SK-N-SH (cell line): ENCODE measurements around the gene TGFB3. TPM values are rescaled to one million over a fixed set of nuclear protein-coding genes. Genes with fewer than 3 reads are reported as not detected.

ENCODE experiments used
- CTCF ChIA-PET: fragments of 300-600, 350-600 bp; formaldehyde crosslinking; extraction: SDS; loops from one replicate; lab custom pipeline; 2021; lab: Yijun Ruan, JAX
- POLR2A ChIA-PET: fragments of 350-600 bp; sonication (Branson Sonifier 250); formaldehyde crosslinking; extraction: SDS; loops from one replicate; lab custom pipeline; 2020; ENCODE audit warnings: antibody characterized with exemption, inconsistent platforms; lab: Yijun Ruan, JAX
- DNase-seq: peaks from one replicate; pipeline ENCODE4 v3.0.0; 2012
- H2AFZ ChIP-seq: fragments of 200-600 bp; sonication (generic); 2 replicates; pipeline ENCODE4 v1.8.1; 2016; ENCODE audit warnings: antibody characterized with exemption, mild to moderate bottlenecking, low read depth
- H3F3A ChIP-seq: fragments of 200-600 bp; sonication (generic); replicated peaks from 2 replicates; pipeline ENCODE3; 2016; ENCODE audit warnings: antibody characterized with exemption, mild to moderate bottlenecking; ENCODE audit not compliant: insufficient read depth
- H3K27ac ChIP-seq, 2 experiments: fragments of 200-500 bp in 1 of 2; fragments of 200-600 bp in 1 of 2; sonication (Bioruptor generic) in 1 of 2; sonication (generic), shearing (Covaris generic) in 1 of 2; 2 replicates each; pipeline versions ENCODE4 v1.5.1 to v1.6.1; 2014 to 2016; ENCODE audit warnings: low read depth in 2 of 2, inconsistent platforms in 1 of 2, low read length in 1 of 2, mild to moderate bottlenecking in 1 of 2, mixed read lengths in 1 of 2
- H3K27me3 ChIP-seq: fragments of 200-600 bp; sonication (generic), shearing (Covaris generic); 2 replicates; pipeline ENCODE4 v1.6.1; 2016; ENCODE audit warnings: mixed run types; ENCODE audit not compliant: insufficient read depth
- H3K36me3 ChIP-seq, 2 experiments: fragments of 200-500 bp in 1 of 2; fragments of 200-600 bp in 1 of 2; sonication (Bioruptor generic) in 1 of 2; sonication (generic) in 1 of 2; replicated peaks in 1 of 2; 2 replicates each; pipeline versions ENCODE3 to v1.5.1; 2014 to 2016; ENCODE audit warnings: low read length in 1 of 2, mild to moderate bottlenecking in 1 of 2; ENCODE audit not compliant: insufficient read depth in 2 of 2, control insufficient read depth in 1 of 2
- H3K4me1 ChIP-seq, 2 experiments: fragments of 200-500 bp in 1 of 2; fragments of 200-600 bp in 1 of 2; sonication (Bioruptor generic) in 1 of 2; sonication (generic), shearing (Covaris generic) in 1 of 2; 2 replicates each; pipeline versions ENCODE4 v1.5.1 to v1.6.1; 2014 to 2016; ENCODE audit warnings: low read depth in 1 of 2, low read length in 1 of 2, mixed run types in 1 of 2; ENCODE audit not compliant: insufficient read depth in 2 of 2, control insufficient read depth in 1 of 2
- H3K4me2 ChIP-seq: fragments of 200-600 bp; sonication (generic), shearing (Covaris generic); 2 replicates; pipeline ENCODE4 v1.6.1; 2017; ENCODE audit warnings: mixed run types
- H3K4me3 ChIP-seq, 2 experiments: fragments of 200-500 bp in 1 of 2; fragments of 200-600 bp in 1 of 2; sonication (Bioruptor generic) in 1 of 2; sonication (generic), shearing (Covaris generic) in 1 of 2; 2 replicates each; pipeline versions ENCODE4 v1.5.1 to v1.8.1; 2014 to 2016; ENCODE audit warnings: low read depth in 2 of 2, inconsistent platforms in 1 of 2, low read length in 1 of 2, mild to moderate bottlenecking in 1 of 2, mixed read lengths in 1 of 2, moderate library complexity in 1 of 2
- H3K79me2 ChIP-seq: fragments of 200-600 bp; sonication (generic); 2 replicates; pipeline ENCODE4 v1.8.1; 2017; ENCODE audit warnings: mild to moderate bottlenecking; ENCODE audit not compliant: insufficient read depth
- H3K9ac ChIP-seq: fragments of 200-600 bp; sonication (generic); 2 replicates; pipeline ENCODE4 v1.6.1; 2017; ENCODE audit warnings: mixed run types
- H3K9me2 ChIP-seq: fragments of 200-600 bp; sonication (generic); 2 replicates; pipeline ENCODE4 v1.6.1; 2017; ENCODE audit warnings: mixed run types
- H3K9me3 ChIP-seq: fragments of 200-600 bp; sonication (generic); 2 replicates; pipeline ENCODE4 v1.6.1; 2017; ENCODE audit warnings: mixed run types, mild to moderate bottlenecking, moderate library complexity
- H4K20me1 ChIP-seq: fragments of 200-600 bp; sonication (generic); 2 replicates; pipeline ENCODE4 v1.6.1; 2017; ENCODE audit warnings: mild to moderate bottlenecking, mixed run types; ENCODE audit not compliant: insufficient read depth
- FOSL2 ChIP-seq: IDR thresholded peaks from 2 replicates; pipeline ENCODE4 v1.4.0; 2012; ENCODE audit warnings: low read depth, mild to moderate bottlenecking, moderate library complexity, borderline replicate concordance
- GABPA ChIP-seq: IDR thresholded peaks from 2 replicates; pipeline ENCODE4 v1.4.0; 2012; ENCODE audit warnings: low read depth, mild to moderate bottlenecking
- JUND ChIP-seq: IDR thresholded peaks from 2 replicates; pipeline ENCODE4 v1.4.0; 2012
- RAD21 ChIP-seq: IDR thresholded peaks from 2 replicates; pipeline ENCODE4 v1.6.1; 2012; ENCODE audit warnings: mild to moderate bottlenecking, low read length
- RCOR1 ChIP-seq: fragments of 150-350 bp; IDR thresholded peaks from 2 replicates; pipeline ENCODE4 v1.6.1; 2017; ENCODE audit warnings: antibody characterized with exemption, low read length
- SIN3A ChIP-seq: IDR thresholded peaks from 2 replicates; pipeline ENCODE4 v1.6.1; 2012; ENCODE audit warnings: low read depth, mild to moderate bottlenecking, low read length, moderate library complexity, borderline replicate concordance
- TAF1 ChIP-seq: IDR thresholded peaks from 2 replicates; pipeline ENCODE4 v1.6.1; 2012; ENCODE audit warnings: low read depth, mild to moderate bottlenecking, low read length, moderate library complexity, borderline replicate concordance
- TEAD4 ChIP-seq: IDR thresholded peaks from 2 replicates; pipeline ENCODE4 v1.4.0; 2012; ENCODE audit warnings: mild to moderate bottlenecking, borderline replicate concordance; ENCODE audit not compliant: insufficient read depth
- WGBS: methylation state at CpG from one replicate; pipeline ENCODE4 v1.1.6; 2017; ENCODE audit warnings: low lambda C conversion rate; 5-methylcytosine and 5-hydroxymethylcytosine counted together
- polyA plus RNA-seq, 3 experiments: library from polyadenylated mRNA; depleted of rRNA; stranded (reverse); fragments of >200 nt; gene quantifications; 2 replicates each; pipeline ENCODE4 v1.2.3, GENCODE V29; 2012
- TF ChIP-seq, protein P1 (sequence below): IDR thresholded peaks from 2 replicates; pipeline ENCODE4 v1.6.1; 2012; ENCODE audit warnings: mild to moderate bottlenecking, low read depth, low read length, moderate library complexity
- TF ChIP-seq, protein P2 (sequence below): fragments of 200-600 bp; sonication (generic); IDR thresholded peaks from 2 replicates; pipeline ENCODE4 v1.6.1; 2017; ENCODE audit warnings: antibody characterized with exemption, mild to moderate bottlenecking, moderate library complexity
- TF ChIP-seq, protein P3 (sequence below): IDR thresholded peaks from 2 replicates; pipeline ENCODE4 v1.4.0; 2012; ENCODE audit warnings: low read depth, borderline replicate concordance

Gene TGFB3
- polyA plus RNA-seq, 1 of the 3 experiments (the other 2 are of a cell fraction) = 7.6 TPM

DNA sequence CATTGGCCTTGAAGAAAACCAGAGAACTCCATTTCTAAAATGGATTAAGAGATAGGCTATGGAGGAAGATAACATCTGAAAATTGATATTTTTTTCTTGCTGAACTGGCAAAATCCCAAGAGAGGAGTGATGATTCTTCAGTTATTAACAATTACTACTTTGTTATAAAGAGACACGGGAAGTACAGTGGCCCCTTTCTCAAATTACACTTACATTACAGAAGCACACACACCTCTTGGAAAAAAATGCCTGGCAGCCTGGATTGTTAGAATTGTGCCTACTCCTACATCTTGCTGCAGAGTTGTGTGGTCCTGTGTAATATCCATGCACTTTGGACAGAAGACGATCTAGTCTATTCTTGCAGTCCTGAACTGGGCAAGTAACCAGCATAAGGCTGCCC is 71.7 kb downstream of the TGFB3 start (continued):
- TF ChIP-seq, protein P1, sequence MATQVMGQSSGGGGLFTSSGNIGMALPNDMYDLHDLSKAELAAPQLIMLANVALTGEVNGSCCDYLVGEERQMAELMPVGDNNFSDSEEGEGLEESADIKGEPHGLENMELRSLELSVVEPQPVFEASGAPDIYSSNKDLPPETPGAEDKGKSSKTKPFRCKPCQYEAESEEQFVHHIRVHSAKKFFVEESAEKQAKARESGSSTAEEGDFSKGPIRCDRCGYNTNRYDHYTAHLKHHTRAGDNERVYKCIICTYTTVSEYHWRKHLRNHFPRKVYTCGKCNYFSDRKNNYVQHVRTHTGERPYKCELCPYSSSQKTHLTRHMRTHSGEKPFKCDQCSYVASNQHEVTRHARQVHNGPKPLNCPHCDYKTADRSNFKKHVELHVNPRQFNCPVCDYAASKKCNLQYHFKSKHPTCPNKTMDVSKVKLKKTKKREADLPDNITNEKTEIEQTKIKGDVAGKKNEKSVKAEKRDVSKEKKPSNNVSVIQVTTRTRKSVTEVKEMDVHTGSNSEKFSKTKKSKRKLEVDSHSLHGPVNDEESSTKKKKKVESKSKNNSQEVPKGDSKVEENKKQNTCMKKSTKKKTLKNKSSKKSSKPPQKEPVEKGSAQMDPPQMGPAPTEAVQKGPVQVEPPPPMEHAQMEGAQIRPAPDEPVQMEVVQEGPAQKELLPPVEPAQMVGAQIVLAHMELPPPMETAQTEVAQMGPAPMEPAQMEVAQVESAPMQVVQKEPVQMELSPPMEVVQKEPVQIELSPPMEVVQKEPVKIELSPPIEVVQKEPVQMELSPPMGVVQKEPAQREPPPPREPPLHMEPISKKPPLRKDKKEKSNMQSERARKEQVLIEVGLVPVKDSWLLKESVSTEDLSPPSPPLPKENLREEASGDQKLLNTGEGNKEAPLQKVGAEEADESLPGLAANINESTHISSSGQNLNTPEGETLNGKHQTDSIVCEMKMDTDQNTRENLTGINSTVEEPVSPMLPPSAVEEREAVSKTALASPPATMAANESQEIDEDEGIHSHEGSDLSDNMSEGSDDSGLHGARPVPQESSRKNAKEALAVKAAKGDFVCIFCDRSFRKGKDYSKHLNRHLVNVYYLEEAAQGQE = no peak

DNA sequence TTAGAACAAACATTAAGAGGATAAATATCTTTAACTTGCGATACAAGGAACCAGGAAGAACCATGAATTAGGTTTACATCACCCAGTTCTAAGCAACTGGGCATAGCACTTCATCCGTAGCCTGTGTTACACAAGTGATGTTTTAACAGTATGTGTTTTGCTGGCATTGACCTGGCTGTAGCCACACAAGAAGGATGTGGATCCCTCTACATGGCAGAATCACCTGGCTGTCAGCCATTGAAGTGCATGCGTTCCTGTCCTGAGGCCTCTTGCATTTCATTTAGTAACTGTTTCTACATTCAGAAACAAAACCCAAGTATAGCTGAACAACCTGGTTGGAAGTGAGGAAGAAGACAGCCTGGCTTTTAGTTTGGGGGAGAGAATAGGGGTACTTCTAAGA is 72.2 kb downstream of the TGFB3 start:
- Histone ChIP-seq H3K9me3 (no peaks in the 10 kb centered on the region), H3K9ac (no peak overlapping the region), H3K27ac (0 out of 4 replicates have a peak overlapping the region, but pooled peaks of 1 of the 2 experiments have one; percentile 16), H2AFZ (no peak overlapping the region), H4K20me1 (no peaks in the 10 kb centered on the region), H3F3A (peaks cover 4% of the 10 kb centered on the region), H3K4me1 (peaks cover 9 to 17% of the 10 kb centered on the region in 2 experiments; a peak in 3 of 4 replicates), H3K36me3 (peaks cover 0 to 4% of the 10 kb centered on the region in 2 experiments), H3K9me2 (no peaks in the 10 kb centered on the region), H3K4me2 (no peak overlapping the region), H3K79me2 (no peaks in the 10 kb centered on the region), H3K27me3 (no peaks in the 10 kb centered on the region), H3K4me3 (no peak overlapping the region)
- CTCF ChIA-PET = interaction anchor here (1.1 to 14.8 kb wide), 4 partner anchors 13 to 200 kb away, joined by 3 to 550 read pairs (median 47); partner anchors contain the start of genes IFT43 and TGFB3
- no peak for DNase-seq
- 93% methylated on average over 3 of the region's 3 CpGs for WGBS
- POLR2A ChIA-PET = no interaction called here
- TF ChIP-seq, protein P2, sequence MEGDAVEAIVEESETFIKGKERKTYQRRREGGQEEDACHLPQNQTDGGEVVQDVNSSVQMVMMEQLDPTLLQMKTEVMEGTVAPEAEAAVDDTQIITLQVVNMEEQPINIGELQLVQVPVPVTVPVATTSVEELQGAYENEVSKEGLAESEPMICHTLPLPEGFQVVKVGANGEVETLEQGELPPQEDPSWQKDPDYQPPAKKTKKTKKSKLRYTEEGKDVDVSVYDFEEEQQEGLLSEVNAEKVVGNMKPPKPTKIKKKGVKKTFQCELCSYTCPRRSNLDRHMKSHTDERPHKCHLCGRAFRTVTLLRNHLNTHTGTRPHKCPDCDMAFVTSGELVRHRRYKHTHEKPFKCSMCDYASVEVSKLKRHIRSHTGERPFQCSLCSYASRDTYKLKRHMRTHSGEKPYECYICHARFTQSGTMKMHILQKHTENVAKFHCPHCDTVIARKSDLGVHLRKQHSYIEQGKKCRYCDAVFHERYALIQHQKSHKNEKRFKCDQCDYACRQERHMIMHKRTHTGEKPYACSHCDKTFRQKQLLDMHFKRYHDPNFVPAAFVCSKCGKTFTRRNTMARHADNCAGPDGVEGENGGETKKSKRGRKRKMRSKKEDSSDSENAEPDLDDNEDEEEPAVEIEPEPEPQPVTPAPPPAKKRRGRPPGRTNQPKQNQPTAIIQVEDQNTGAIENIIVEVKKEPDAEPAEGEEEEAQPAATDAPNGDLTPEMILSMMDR = no peak
- TF ChIP-seq SIN3A (no peak), FOSL2 (no peak), RCOR1 (no peak), TAF1 (no peak), TEAD4 (no peak), GABPA (no peak), JUND (no peak), RAD21 (no peak)
- TF ChIP-seq, protein P3, sequence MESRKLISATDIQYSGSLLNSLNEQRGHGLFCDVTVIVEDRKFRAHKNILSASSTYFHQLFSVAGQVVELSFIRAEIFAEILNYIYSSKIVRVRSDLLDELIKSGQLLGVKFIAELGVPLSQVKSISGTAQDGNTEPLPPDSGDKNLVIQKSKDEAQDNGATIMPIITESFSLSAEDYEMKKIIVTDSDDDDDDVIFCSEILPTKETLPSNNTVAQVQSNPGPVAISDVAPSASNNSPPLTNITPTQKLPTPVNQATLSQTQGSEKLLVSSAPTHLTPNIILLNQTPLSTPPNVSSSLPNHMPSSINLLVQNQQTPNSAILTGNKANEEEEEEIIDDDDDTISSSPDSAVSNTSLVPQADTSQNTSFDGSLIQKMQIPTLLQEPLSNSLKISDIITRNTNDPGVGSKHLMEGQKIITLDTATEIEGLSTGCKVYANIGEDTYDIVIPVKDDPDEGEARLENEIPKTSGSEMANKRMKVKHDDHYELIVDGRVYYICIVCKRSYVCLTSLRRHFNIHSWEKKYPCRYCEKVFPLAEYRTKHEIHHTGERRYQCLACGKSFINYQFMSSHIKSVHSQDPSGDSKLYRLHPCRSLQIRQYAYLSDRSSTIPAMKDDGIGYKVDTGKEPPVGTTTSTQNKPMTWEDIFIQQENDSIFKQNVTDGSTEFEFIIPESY = no peak

Other genes with a start within 250 kb of the TGFB3 start
- 78.8 and 82.1 TPM in 2 replicates for gene IFT43, start 3.8 kb upstream of the TGFB3 start, polyA plus RNA-seq (2012; rRNA removed)
- 17.7 and 28.5 TPM in 2 replicates for gene GPATCH2L, start 169.9 kb upstream of the TGFB3 start, polyA plus RNA-seq (2012; rRNA removed)